Natural killer cell (primary cell): ENCODE measurements around the gene CERS1. TPM values are rescaled to one million over a fixed set of nuclear protein-coding genes. Genes with fewer than 3 reads are reported as not detected.

Experiments used
- ATAC-seq, 3 donors: fragments of 150-1000 bp in 2 of 3; fragments of 200-7000 bp in 1 of 3; cut with Tn5 transposase; 1 replicate in 1 of 3; 2 replicates in 2 of 3; pipeline ENCODE4 v1.10.0; 2021; ENCODE audit warnings: mild to moderate bottlenecking in 2 of 3, moderate library complexity in 2 of 3
- DNase-seq, 2 donors: peaks; one replicate each; pipeline versions ENCODE4 v3.0.0 to v3.0.0-alpha.2; 2013 to 2021; ENCODE audit warnings: mixed read lengths in 1 of 2
- H3K27ac ChIP-seq: one replicate; pipeline ENCODE4 v1.5.1; 2013; ENCODE audit warnings: mild to moderate bottlenecking, low read length
- H3K27me3 ChIP-seq: one replicate; pipeline ENCODE4 v1.6.1; 2013; ENCODE audit warnings: low read length; ENCODE audit not compliant: control insufficient read depth, insufficient read depth
- H3K36me3 ChIP-seq: one replicate; pipeline ENCODE4 v1.6.1; 2013; ENCODE audit warnings: low read length; ENCODE audit not compliant: control insufficient read depth, insufficient read depth
- H3K4me1 ChIP-seq: one replicate; pipeline ENCODE4 v1.6.1; 2013; ENCODE audit warnings: low read length; ENCODE audit not compliant: control insufficient read depth, insufficient read depth
- H3K4me3 ChIP-seq: one replicate; pipeline ENCODE4 v1.5.1; 2013; ENCODE audit warnings: low read length
- H3K9me3 ChIP-seq: one replicate; pipeline ENCODE4 v1.6.1; 2013; ENCODE audit warnings: low read length; ENCODE audit not compliant: control insufficient read depth, insufficient read depth
- H3K27ac Mint-ChIP-seq, 2 donors: one replicate each; pipeline ENCODE4 v1.8.0; 2022; ENCODE audit warnings: mild to moderate bottlenecking in 2 of 2, mixed read lengths in 2 of 2, moderate library complexity in 1 of 2
- H3K27me3 Mint-ChIP-seq, 2 donors: one replicate each; pipeline ENCODE4 v1.8.0; 2022; ENCODE audit warnings: low read depth in 2 of 2, mixed read lengths in 2 of 2
- H3K36me3 Mint-ChIP-seq: one replicate; pipeline ENCODE4 v1.8.0; 2022; ENCODE audit warnings: mixed read lengths
- H3K4me1 Mint-ChIP-seq, 2 donors: one replicate each; pipeline ENCODE4 v1.8.0; 2022; ENCODE audit warnings: mixed read lengths in 2 of 2
- H3K4me3 Mint-ChIP-seq: one replicate; pipeline ENCODE4 v1.8.0; 2022; ENCODE audit warnings: mild to moderate bottlenecking, moderate library complexity, mixed read lengths
- H3K9me3 Mint-ChIP-seq, 2 donors: one replicate each; pipeline ENCODE4 v1.8.0; 2022; ENCODE audit warnings: mixed read lengths in 2 of 2
- WGBS: methylation state at CpG from one replicate; pipeline ENCODE4 v1.1.7; 2013; ENCODE audit warnings: missing lambda C conversion rate; ENCODE audit not compliant: insufficient coverage; 5-methylcytosine and 5-hydroxymethylcytosine counted together
- intact Hi-C: fragments of 100-400 bp; cut with micrococcal nuclease; formaldehyde crosslinking; loops from one replicate; pipeline ENCODE4 v1.14.2; 2022
- total RNA-seq, 4 donors: library from RNA; stranded (reverse); fragments of 120-200 nt in 1 of 4; gene quantifications; one replicate each; pipeline versions ENCODE4 v1.2.3 to v1.2.4, GENCODE V29; 2013 to 2022
- TF ChIP-seq, protein P1 (sequence below): fragments of 200-600 bp; IDR thresholded peaks from one replicate; pipeline ENCODE4 v1.8.0; 2022; ENCODE audit warnings: antibody characterized with exemption

Gene CERS1
- total RNA-seq, 3 donors from 2014 or later (not counting 1 experiment from before 2014, with no cell fraction given) = not detected

DNA sequence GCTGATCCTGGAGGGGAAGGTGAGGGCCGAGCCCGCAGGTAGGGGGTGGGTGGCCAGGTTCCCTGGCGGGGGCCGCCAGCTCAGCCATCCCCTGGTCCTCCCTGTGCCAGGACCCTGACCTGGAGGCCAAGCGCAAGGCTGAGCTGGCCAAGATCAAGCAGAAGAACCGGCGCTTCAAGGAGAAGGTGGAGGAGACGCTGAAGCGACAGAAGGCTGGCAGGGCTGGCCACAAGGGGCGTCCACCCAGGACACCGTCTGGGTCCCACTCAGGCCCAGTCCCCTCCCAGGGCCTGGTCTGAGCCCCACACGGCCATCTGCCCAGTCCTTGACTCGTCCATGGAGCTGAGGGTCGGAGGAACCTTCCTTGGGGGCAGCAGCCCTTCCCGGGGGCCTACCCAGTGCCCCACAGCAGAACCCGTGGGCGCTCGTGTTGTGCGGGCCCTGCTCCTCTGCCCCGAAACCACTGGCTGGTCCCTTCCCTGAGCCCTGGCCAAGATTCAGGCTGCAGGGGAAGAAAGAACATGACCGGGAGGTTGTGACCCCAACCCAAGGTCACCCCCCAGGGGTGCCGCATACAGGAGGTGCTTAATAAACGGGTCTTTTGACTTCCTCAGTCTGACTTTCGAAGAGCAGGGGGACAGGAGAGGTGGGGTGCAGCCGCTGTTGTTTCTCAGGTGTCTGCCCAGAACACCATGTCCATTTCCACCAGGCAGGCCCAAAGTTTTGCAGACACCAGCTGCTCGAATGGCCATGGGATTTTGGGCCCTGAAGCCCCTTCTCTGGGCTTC lies 32.3 kb upstream of the CERS1 start:
- H3K27me3 ChIP-seq = peaks cover 1% of the 10 kb centered on the region
- Mint-ChIP-seq H3K4me1 (peaks cover 0 to 5% of the 10 kb centered on the region in 2 donors), H3K9me3 (no peaks in the 10 kb centered on the region), H3K4me3 (no peak overlapping the region), H3K27ac (no peak overlapping the region), H3K36me3 (no peaks in the 10 kb centered on the region), H3K27me3 (peaks cover 0 to 3% of the 10 kb centered on the region in 2 donors)
- TF ChIP-seq, protein P1, sequence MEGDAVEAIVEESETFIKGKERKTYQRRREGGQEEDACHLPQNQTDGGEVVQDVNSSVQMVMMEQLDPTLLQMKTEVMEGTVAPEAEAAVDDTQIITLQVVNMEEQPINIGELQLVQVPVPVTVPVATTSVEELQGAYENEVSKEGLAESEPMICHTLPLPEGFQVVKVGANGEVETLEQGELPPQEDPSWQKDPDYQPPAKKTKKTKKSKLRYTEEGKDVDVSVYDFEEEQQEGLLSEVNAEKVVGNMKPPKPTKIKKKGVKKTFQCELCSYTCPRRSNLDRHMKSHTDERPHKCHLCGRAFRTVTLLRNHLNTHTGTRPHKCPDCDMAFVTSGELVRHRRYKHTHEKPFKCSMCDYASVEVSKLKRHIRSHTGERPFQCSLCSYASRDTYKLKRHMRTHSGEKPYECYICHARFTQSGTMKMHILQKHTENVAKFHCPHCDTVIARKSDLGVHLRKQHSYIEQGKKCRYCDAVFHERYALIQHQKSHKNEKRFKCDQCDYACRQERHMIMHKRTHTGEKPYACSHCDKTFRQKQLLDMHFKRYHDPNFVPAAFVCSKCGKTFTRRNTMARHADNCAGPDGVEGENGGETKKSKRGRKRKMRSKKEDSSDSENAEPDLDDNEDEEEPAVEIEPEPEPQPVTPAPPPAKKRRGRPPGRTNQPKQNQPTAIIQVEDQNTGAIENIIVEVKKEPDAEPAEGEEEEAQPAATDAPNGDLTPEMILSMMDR = no peak
- peaks cover 10% of the 10 kb centered on the region for H3K4me1 ChIP-seq
- 96% methylated on average over 26 of the region's 26 CpGs for WGBS
- ATAC-seq (no peak), DNase-seq (no peak)
- no peak overlapping the region for H3K27ac ChIP-seq
- H3K36me3 ChIP-seq = peaks cover 33% of the 10 kb centered on the region
- intact Hi-C loops = no loop called here
- H3K9me3 ChIP-seq = no peaks in the 10 kb centered on the region
- H3K4me3 ChIP-seq = no peak overlapping the region

DNA sequence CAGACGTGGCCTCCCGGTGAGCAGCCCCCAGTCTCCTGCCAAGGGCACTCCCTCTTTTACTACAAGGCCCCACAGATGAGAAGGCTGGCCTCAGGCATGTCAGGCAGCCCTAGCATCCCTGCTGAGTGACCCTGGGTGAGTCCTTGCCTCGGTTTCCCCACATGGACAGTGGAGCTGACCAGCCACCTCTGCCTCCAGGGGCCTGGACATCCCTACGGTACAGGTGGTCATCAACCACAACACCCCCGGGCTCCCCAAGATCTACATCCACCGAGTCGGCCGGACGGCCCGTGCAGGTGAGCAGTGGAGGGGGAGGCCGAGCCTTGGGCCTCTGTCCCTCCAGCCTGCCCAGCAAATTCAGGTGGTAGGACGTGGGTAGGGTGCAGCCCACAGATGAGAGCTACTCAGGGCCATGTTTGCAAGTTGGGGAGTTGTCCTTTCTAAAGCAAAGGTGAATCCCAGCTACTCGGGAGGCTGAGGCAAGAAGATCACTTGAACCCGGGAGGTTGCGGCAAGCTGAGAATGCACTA lies 28.8 kb upstream of the CERS1 start:
- DNase-seq (no peak), ATAC-seq (no peak)
- Mint-ChIP-seq H3K4me3 (no peak overlapping the region), H3K4me1 (peaks cover 6% of the 10 kb centered on the region in 2 donors), H3K36me3 (no peaks in the 10 kb centered on the region), H3K9me3 (no peaks in the 10 kb centered on the region), H3K27me3 (no peaks in the 10 kb centered on the region), H3K27ac (no peak overlapping the region)
- no peak overlapping the region for H3K27ac ChIP-seq
- H3K4me3 ChIP-seq = no peak overlapping the region
- H3K27me3 ChIP-seq = no peaks in the 10 kb centered on the region
- no peaks in the 10 kb centered on the region for H3K9me3 ChIP-seq
- H3K36me3 ChIP-seq = peaks cover 48% of the 10 kb centered on the region
- WGBS = 98% methylated on average over 15 of the region's 15 CpGs
- TF ChIP-seq, protein P1 = no peak
- H3K4me1 ChIP-seq = peaks cover 10% of the 10 kb centered on the region
- intact Hi-C loops = no loop called here

DNA sequence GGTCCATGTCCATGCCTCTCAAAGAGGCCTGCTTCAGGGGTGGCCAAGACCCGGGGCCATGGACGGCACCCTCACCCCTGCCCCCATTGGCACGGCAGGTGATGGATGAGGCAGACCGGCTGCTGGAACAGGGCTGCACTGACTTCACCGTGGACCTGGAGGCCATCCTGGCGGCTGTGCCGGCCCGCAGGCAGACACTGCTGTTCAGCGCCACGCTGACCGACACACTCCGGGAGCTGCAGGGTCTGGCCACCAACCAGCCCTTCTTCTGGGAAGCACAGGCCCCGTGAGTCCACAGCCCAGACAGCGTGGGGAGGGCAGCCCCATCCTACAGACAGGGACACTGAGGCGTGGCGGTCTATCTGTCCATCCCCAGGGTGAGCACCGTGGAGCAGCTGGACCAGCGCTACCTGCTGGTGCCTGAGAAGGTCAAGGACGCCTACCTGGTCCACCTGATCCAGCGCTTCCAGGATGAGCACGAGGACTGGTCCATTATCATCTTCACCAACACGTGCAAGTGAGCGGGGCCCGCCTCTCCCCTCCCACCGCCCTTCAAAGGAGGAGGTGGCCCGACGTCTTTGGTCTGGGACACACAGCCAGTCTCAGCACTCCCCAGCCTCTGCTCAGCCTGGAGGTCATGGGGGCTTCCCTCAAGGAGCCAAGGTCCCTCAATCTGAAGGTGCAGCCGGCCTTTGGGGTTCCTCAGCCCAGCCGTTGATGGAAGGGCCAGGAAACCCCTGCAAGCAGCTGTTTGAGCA lies 26.4 kb upstream of the CERS1 start:
- ATAC-seq (no peak), DNase-seq (no peak)
- Mint-ChIP-seq H3K27ac (no peak overlapping the region), H3K4me3 (no peak overlapping the region), H3K27me3 (no peaks in the 10 kb centered on the region), H3K36me3 (no peaks in the 10 kb centered on the region), H3K4me1 (peaks cover 19 to 24% of the 10 kb centered on the region in 2 donors), H3K9me3 (no peaks in the 10 kb centered on the region)
- Histone ChIP-seq H3K27me3 (no peaks in the 10 kb centered on the region), H3K9me3 (no peaks in the 10 kb centered on the region), H3K4me1 (peaks cover 24% of the 10 kb centered on the region), H3K4me3 (no peak overlapping the region), H3K27ac (no peak overlapping the region), H3K36me3 (peaks cover 41% of the 10 kb centered on the region)
- intact Hi-C loops = no loop called here
- TF ChIP-seq, protein P1 = no peak
- WGBS = 97% methylated on average over 29 of the region's 29 CpGs
